PC-9 (cell line): ENCODE measurements around the gene ANKRD30BL. TPM values are rescaled to one million over a fixed set of nuclear protein-coding genes. Genes with fewer than 3 reads are reported as not detected.
"Not testable (repeated sequence)": the region's sequence is repeated elsewhere in the genome, so short reads cannot be mapped to it uniquely, and the experiment has no call there.

ENCODE experiments used
- Bru-seq: library from RNA; stranded (reverse); fragments of 400-500 nt; gene quantifications from one replicate; lab custom pipeline; 2021; lab: Mats Ljungman, UMichigan
- BruChase-seq, 2 experiments: library from RNA; stranded (reverse); fragments of 400-500 nt; gene quantifications; one replicate each; lab custom pipeline; 2021; lab: Mats Ljungman, UMichigan
- BruUV-seq: library from RNA; stranded (reverse); fragments of 400-500 nt; replicated peaks from 2 replicates; lab custom pipeline; 2021; lab: Mats Ljungman, UMichigan
- CTCF ChIA-PET: fragments of 300-600 bp; sonication (Branson Sonifier 250); formaldehyde crosslinking; loops from one replicate; lab custom pipeline; 2022; ENCODE audit warnings: antibody characterized with exemption; lab: Charles Lee
- POLR2A ChIA-PET: fragments of 300-600 bp; sonication (Branson Sonifier 250); formaldehyde crosslinking; loops from one replicate; lab custom pipeline; 2022; ENCODE audit warnings: antibody characterized with exemption; ENCODE audit not compliant: unreplicated experiment; lab: Charles Lee
- DNase-seq, 2 experiments: peaks; one replicate each; pipeline versions ENCODE4 v3.0.0 to v3.0.0-alpha.2; 2015 to 2022; ENCODE audit warnings: mixed read lengths in 1 of 2
- H2AFZ ChIP-seq: fragments of 200-600 bp; sonication (generic); 2 replicates; pipeline ENCODE4 v1.8.1; 2017; ENCODE audit warnings: antibody characterized with exemption
- H3F3A ChIP-seq: fragments of 200-600 bp; sonication (generic); 2 replicates; pipeline ENCODE4 v1.8.1; 2017; ENCODE audit warnings: antibody characterized with exemption, mild to moderate bottlenecking, low read depth; ENCODE audit not compliant: insufficient read depth
- H3K27ac ChIP-seq: fragments of 200-600 bp; sonication (generic); 2 replicates; pipeline ENCODE4 v1.6.1; 2016; ENCODE audit warnings: mixed run types
- H3K27me3 ChIP-seq: fragments of 200-600 bp; sonication (generic); 2 replicates; pipeline ENCODE4 v1.6.1; 2016; ENCODE audit warnings: low read depth, mixed run types; ENCODE audit not compliant: insufficient read depth
- H3K36me3 ChIP-seq: fragments of 200-600 bp; sonication (generic); 2 replicates; pipeline ENCODE4 v1.6.1; 2016; ENCODE audit warnings: low read depth, mixed run types
- H3K4me1 ChIP-seq: fragments of 200-600 bp; sonication (generic); replicated peaks from 2 replicates; pipeline ENCODE4 v1.6.1; 2016; ENCODE audit warnings: mixed run types; ENCODE audit not compliant: insufficient read depth
- H3K4me2 ChIP-seq: fragments of 200-600 bp; sonication (generic); 2 replicates; pipeline ENCODE4 v1.6.1; 2017; ENCODE audit warnings: mixed run types
- H3K4me3 ChIP-seq: fragments of 200-600 bp; sonication (generic); 2 replicates; pipeline ENCODE4 v1.6.1; 2016; ENCODE audit warnings: mixed run types
- H3K79me2 ChIP-seq: fragments of 200-600 bp; sonication (generic); 2 replicates; pipeline ENCODE4 v1.6.1; 2017; ENCODE audit warnings: low read depth, mixed run types
- H3K9me2 ChIP-seq: fragments of 200-600 bp; sonication (generic); 2 replicates; pipeline ENCODE4 v1.8.1; 2017; ENCODE audit warnings: mild to moderate bottlenecking; ENCODE audit not compliant: insufficient read depth
- H3K9me3 ChIP-seq: fragments of 200-600 bp; sonication (generic); 2 replicates; pipeline ENCODE4 v1.8.1; 2016; ENCODE audit warnings: low read depth; ENCODE audit not compliant: insufficient read depth
- H4K20me1 ChIP-seq: fragments of 200-600 bp; sonication (generic); 2 replicates; pipeline ENCODE4 v1.8.1; 2017; ENCODE audit not compliant: insufficient read depth
- intact Hi-C: fragments of 100-400 bp; cut with micrococcal nuclease; formaldehyde crosslinking; loops from one replicate; pipeline ENCODE4 v1.10.0; 2022; ENCODE audit not compliant: unreplicated experiment
- long read RNA-seq: library from polyadenylated mRNA; stranded (forward); transcript quantifications from one replicate; pipeline ENCODE4 v2.0.0, GENCODE V29; 2022
- total RNA-seq: library from RNA; stranded (reverse); gene quantifications from 2 replicates; pipeline ENCODE4 v1.2.3, GENCODE V29; 2021

ANKRD30BL gene
- total RNA-seq (not detected in 2 replicates), Bru-seq, nascent RNA (not detected), BruChase-seq, experiment 1, labeled RNA remaining after a 2-hour chase (not detected), BruChase-seq, experiment 2, labeled RNA remaining after a 6-hour chase (not detected)
- long read RNA-seq: 0 reads

- intact Hi-C loops, BruUV-seq, POLR2A ChIA-PET: not testable (repeated sequence)
These were observed at the start of gene ANKRD30BL for GRCh38 chr2:132161161-132162124. TSS of gene ANKRD30BL (minus strand) at chr2:132161952. CDS start at chr2:132161705, 247 bp downstream.

GRCh38 chr2:132202866-132203265, 41.1 kb upstream of the ANKRD30BL start:
- H3F3A ChIP-seq, H3K9me2 ChIP-seq, H3K79me2 ChIP-seq, CTCF ChIA-PET, H3K27me3 ChIP-seq, POLR2A ChIA-PET, H3K36me3 ChIP-seq, H3K4me2 ChIP-seq, DNase-seq, H3K4me3 ChIP-seq, BruUV-seq, H4K20me1 ChIP-seq, intact Hi-C loops, H3K27ac ChIP-seq, H3K4me1 ChIP-seq, H3K9me3 ChIP-seq, H2AFZ ChIP-seq: not testable (repeated sequence)

More at GRCh38 chr2:132161161-132162124, at the start of gene ANKRD30BL:
- H4K20me1 ChIP-seq, H3K4me3 ChIP-seq, H3K79me2 ChIP-seq, H3K4me1 ChIP-seq, H3K27ac ChIP-seq, H3K36me3 ChIP-seq, H2AFZ ChIP-seq, H3K27me3 ChIP-seq, H3K4me2 ChIP-seq, CTCF ChIA-PET, H3K9me2 ChIP-seq, H3F3A ChIP-seq, DNase-seq, H3K9me3 ChIP-seq: not testable (repeated sequence)

GRCh38 chr2:132192854-132193253, 31.1 kb upstream of the ANKRD30BL start:
- H3K9me3 ChIP-seq, CTCF ChIA-PET, DNase-seq, H3K9me2 ChIP-seq, H3F3A ChIP-seq, H3K79me2 ChIP-seq, H2AFZ ChIP-seq, H4K20me1 ChIP-seq, H3K4me3 ChIP-seq, H3K4me1 ChIP-seq, intact Hi-C loops, H3K4me2 ChIP-seq, H3K27ac ChIP-seq, POLR2A ChIA-PET, H3K36me3 ChIP-seq, H3K27me3 ChIP-seq, BruUV-seq: not testable (repeated sequence)

GRCh38 chr2:132167100-132167499, 5.3 kb upstream of the ANKRD30BL start:
- H3K27me3 ChIP-seq, DNase-seq, H2AFZ ChIP-seq, H4K20me1 ChIP-seq, H3K9me3 ChIP-seq, H3K36me3 ChIP-seq, H3K4me3 ChIP-seq, H3K79me2 ChIP-seq, CTCF ChIA-PET, H3K27ac ChIP-seq, H3F3A ChIP-seq, BruUV-seq, H3K4me1 ChIP-seq, intact Hi-C loops, H3K4me2 ChIP-seq, POLR2A ChIA-PET, H3K9me2 ChIP-seq: not testable (repeated sequence)

GRCh38 chr2:132162125-132162660, 441 bp upstream of the ANKRD30BL start:
- H4K20me1 ChIP-seq, H3K79me2 ChIP-seq, BruUV-seq, DNase-seq, H2AFZ ChIP-seq, CTCF ChIA-PET, H3K27me3 ChIP-seq, H3K27ac ChIP-seq, H3K9me3 ChIP-seq, H3K4me1 ChIP-seq, H3K9me2 ChIP-seq, POLR2A ChIA-PET, H3F3A ChIP-seq, H3K4me3 ChIP-seq, H3K36me3 ChIP-seq, intact Hi-C loops, H3K4me2 ChIP-seq: not testable (repeated sequence)
